Middle frontal gyrus (tissue), 1 donor: ENCODE measurements around the gene UQCC5.

Experiments
- DNase-seq: peaks from one replicate; pipeline ENCODE4 v3.0.0-alpha.2; 2015; ENCODE audit warnings: low spot score; ENCODE audit errors: extremely low spot score

Gene UQCC5

DNA sequence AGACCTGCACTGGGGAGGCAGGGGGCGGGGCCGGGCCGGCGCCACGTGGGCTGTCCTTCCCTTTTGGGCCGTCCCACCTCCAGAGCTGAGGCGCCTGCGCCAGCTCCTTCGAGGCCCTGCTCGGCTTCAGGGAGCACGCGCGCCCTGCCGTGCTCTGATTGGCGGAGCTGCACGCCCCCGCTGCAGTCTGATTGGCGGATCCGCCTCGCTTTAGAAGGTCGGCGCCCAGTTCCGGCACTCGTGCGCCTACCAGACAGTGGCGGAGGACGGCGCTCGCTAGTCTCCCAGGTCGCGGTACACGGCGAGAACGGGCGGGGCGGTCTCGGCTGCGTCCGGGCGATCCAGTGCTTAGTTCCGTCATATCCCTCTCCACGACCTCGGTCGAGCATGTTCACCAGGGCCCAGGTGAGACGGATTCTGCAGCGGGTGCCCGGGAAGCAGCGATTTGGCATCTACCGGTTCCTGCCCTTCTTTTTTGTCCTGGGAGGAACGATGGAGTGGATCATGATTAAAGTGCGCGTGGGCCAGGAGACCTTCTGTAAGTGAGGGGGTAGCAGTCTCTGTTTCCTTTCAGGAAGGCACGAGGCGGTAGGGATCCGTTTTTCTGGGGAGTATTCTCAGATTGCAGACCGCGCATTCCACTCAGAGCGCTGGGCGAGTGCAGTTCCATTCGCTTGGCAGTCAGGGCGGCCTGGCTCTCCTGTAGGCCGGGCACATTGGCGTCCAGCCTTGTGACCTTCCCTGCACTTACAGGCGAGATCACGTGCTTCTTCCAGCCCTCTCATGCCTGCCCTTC lies at the start of gene UQCC5:
Gene UQCC5 (plus strand): TSS at position 237 of the 796 bp plus-strand sequence. CDS start 151 bp downstream, at position 388.
- DNase-seq, result peak; percentile 96

DNA sequence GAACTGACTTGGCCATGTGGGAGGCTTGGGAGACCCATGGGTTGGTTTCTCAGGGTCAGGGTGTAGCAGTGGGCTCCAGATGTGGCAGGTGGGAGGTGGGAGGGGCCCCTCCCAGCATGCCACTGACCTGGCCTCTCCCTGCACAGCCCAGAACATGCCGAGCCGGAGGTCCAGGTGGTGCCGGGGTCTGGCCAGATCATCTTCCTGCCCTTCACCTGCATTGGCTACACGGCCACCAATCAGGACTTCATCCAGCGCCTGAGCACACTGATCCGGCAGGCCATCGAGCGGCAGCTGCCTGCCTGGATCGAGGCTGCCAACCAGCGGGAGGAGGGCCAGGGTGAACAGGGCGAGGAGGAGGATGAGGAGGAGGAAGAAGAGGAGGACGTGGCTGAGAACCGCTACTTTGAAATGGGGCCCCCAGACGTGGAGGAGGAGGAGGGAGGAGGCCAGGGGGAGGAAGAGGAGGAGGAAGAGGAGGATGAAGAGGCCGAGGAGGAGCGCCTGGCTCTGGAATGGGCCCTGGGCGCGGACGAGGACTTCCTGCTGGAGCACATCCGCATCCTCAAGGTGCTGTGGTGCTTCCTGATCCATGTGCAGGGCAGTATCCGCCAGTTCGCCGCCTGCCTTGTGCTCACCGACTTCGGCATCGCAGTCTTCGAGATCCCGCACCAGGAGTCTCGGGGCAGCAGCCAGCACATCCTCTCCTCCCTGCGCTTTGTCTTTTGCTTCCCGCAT lies 49.2 kb upstream of the UQCC5 start:
- no peak for DNase-seq

GRCh38 chr3:52487788-52488691 lies 48.4 kb upstream of the UQCC5 start:
- no peak for DNase-seq

- DNase-seq, result no peak
Observed at GRCh38 chr3:52488746-52489145, 47.7 kb upstream of the UQCC5 start.

DNA sequence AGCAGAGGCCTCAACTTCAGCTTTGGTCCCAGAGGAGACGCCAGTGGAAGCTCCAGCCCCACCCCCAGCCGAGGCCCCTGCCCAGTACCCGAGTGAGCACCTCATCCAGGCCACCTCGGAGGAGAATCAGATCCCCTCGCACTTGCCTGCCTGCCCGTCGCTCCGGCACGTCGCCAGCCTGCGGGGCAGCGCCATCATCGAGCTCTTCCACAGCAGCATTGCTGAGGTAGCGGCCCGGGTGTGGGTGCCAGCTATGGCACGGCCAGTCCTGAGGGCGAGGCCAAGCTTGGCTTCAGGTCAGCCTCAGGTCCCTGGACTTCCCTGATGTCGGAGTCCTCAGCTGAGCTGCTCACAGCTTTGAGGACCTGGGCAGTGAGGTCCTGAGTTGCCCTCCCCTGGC lies 47.0 kb upstream of the UQCC5 start:
- DNase-seq, result no peak

DNA sequence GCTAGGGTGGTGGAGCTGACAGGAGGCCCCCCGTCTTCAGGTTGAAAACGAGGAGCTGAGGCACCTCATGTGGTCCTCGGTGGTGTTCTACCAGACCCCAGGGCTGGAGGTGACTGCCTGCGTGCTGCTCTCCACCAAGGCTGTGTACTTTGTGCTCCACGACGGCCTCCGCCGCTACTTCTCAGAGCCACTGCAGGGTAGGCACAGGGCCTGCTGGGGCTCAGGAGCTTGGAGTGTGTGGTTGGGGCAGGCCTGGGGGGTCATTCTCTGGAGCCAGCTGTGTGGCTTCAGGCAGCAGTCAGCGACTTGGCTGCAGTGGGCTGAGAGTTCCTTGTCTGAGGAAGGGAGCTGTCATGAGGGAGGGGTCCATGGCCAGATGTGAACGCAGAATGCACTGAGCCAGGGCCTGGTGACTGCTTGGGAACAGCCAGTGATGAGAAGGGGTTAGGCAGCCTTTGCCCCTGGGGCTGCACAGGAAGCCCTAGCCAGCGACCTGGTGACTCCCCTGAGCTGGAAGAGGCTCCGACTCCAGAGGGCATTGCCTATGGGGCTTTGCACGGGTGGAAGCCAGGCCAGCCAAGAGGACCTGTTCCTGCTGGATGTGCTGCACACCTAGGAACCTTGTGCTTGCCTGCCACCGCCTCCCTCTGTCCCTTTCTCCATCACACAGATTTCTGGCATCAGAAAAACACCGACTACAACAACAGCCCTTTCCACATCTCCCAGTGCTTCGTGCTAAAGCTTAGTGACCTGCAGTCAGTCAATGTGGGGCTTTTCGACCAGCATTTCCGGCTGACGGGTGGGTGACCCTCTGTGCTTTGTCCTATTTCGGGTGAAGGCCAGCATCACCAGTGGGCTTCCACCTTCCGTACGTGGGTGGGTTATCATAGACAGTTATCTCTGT lies 46.1 kb upstream of the UQCC5 start:
- DNase-seq, result no peak

DNA sequence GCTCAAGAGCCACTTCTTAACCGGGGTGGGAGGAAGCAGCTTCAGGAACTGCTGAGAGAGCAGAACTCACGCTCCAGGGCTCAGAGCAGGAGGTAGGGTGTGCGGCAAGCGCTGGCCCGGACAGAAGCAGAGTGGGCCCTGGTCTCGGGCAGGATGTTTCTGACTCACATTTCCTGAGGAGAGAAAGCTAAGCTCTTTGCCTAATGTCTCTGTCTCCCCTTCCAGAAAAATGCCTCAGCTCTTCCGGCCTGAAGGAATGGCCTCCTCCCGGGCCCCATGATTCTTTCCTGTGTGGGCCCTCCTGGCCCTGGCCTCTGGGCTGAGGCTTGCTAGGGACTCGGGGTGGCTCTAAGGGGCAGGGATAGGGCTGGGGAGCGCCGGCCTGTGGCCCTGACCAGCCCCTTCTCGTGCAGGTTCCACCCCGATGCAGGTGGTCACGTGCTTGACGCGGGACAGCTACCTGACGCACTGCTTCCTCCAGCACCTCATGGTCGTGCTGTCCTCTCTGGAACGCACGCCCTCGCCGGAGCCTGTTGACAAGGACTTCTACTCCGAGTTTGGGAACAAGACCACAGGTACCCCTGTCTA lies 45.4 kb upstream of the UQCC5 start:
- no peak for DNase-seq

- DNase-seq, result no peak
Observed at GRCh38 chr3:52492059-52492458, 44.3 kb upstream of the UQCC5 start.

DNA sequence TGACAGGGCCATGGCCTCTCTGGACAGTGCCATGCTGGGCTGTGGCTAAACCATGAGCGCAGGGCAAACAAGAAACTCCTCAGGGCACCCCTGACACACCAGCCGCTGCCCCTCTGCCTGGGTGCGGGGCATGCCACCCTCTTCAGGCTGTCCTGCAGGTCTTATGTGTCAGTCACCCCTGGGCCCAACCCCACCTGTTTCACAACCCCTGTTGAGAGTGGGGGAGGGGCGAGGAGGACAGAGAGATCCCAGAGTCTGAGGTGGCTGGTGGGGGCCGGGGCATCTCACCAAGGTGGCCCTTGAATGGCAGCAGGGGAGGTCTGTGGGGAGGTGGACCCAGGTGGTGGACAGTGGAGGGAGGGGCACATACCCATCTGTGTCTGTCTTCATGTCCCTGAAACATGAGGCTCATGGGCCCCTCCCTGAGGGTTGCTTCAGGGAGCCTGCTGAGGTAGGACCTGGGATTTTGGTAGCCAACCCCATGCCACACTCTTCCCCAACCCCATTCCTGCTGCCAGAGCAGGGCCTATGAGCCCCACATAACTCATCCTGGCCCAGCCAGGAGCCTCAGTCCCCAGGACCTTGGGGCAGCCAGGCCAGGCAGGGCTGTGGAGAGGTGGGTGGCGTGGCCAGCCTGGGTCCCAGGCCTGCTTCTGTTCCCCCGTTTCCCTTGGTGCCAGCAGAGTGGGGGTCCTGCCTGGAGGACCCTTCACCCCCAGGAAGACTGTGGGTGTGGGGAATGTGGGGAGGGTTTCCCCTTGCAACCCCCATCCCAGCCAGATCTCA lies 43.0 kb upstream of the UQCC5 start:
- DNase-seq, result no peak

GRCh38 chr3:52494445-52494844 lies 42.0 kb upstream of the UQCC5 start:
- DNase-seq, result no peak

GRCh38 chr3:52494886-52495495 lies 41.4 kb upstream of the UQCC5 start, which contains the start of gene STAB1:
TSS of gene STAB1 (plus strand) at chr3:52495338. CDS start at chr3:52495414, 76 bp downstream.
- no peak for DNase-seq

DNA sequence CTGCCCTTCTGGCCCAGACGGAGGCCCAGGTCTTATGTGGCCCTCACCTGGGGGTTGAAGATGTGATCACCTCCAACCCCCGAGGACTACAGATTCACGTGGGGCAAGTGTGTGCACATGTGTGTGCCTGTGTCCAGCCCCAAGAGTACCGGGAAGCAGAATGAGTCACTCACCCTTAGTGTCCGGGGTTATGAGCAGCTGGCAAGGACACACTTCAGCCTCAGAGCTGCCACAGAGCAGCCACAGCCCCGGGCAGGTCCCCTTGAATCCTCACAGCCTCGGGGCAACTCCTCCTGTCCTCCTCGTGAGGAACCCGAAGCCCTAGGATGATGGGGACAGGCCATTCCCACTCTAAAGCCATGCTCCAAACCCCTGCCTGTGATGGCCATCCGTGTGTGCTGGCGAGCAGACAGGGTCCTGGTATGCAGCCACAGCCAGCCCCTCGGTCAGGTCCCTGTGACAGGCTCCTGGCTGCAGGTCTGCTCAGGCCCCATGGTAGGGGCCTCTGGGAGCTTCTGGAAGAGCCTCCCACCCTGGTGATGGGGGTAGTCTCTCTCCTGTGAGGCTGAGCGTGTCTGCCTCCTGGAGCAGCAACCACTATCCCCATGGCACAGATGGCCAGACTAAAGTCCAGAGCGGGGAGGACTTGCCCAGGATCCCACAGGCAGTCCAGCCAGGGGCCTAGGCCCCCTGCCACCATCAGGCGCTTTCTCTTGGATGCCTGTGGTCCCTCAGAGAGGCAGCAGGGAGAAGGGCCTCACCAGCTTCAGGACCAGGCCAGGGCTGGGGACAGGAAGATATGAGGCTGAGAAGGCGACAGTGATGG lies 40.4 kb upstream of the UQCC5 start:
- DNase-seq, result no peak

GRCh38 chr3:52498137-52499054 lies 38.0 kb upstream of the UQCC5 start:
- DNase-seq, result no peak

DNA sequence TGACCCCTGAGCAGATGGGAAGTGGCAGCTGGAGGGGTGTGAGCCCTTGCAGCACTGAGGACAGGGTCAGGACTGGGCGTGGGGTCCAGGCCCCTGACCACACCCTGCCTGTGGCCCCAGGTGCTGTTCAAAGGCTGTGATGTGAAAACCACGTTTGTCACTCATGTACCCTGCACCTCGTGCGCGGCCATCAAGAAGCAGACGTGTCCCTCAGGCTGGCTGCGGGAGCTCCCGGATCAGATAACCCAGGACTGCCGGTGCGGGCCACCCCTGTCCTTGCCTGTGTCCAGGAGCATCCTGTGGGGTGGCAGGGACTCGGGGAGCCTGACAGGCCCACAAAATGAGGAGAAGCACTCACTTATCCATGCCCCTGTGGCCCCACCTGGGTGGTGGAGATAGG lies 35.4 kb upstream of the UQCC5 start:
- no peak for DNase-seq

GRCh38 chr3:52502001-52502400 lies 34.4 kb upstream of the UQCC5 start:
- no peak for DNase-seq

- DNase-seq, result no peak
Observed at GRCh38 chr3:52502808-52503350, 33.5 kb upstream of the UQCC5 start.
